HG02943 (cell line): ENCODE measurements around the gene MED27.
"Not testable (repeated sequence)": the region's sequence is repeated elsewhere in the genome, so short reads cannot be mapped to it uniquely, and the experiment has no call there.

Experiments used
- ATAC-seq: cut with Tn5 transposase; IDR thresholded peaks from one replicate; pipeline ENCODE4 v1.9.1; 2021; ENCODE audit warnings: mild to moderate bottlenecking, low read depth, moderate library complexity; ENCODE audit not compliant: unreplicated experiment

Gene MED27

DNA sequence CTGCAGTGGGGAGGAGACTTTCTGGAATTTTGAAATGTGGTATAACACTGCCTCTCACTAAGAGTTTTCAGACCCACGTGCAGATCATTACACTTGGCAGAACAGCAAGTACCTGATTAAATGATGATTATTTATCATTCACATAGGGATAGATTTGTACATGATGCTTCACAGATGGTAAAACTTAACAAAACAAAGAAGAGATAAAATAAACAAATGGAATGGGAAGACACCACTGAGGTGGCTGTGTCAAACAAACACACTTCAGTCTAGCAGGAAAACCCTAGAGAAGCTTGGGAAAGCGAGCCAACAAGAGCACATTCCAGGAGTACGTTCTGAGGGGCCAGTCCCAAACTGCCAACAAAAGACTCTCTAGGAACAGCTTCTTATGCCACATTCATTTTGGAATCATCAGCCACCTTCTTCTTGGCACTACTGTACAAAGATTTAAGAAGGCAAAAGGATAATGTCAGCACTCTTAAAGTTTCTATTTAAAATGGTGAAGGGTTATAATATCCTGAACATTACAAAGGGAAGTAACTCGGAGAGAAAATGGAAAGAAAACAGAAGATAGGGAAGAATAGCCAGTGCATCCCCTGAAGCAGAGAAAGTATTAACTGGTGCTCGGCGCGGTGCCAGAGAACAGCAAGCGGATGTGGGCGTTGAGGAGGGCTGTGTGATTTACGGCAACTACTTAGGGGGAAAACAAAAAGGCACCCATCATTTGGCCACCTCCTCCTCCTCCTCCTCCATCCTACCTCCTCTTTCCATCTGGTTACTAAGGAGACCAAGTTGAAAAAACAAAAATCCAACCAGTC, 1.6 kb downstream of the MED27 start:
- ATAC-seq: no peak

DNA sequence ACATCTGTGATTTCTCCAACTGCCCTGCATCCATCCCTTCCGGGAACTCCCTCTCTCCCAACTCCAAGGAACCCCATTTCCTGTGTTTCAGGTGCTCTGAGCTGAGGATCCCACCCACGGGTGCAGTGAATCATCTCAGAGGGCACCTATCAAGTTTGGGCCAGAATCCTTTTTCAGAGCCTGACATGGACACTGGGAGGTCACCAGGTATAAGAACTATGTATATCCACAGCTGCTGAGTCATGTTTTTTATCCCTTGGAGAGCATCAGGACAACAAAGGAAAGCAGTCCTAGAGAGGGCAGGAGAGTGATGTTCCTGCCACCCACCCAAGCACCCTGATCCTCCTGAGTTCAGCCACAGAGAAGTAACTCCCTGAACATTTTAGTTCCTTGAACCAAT, 3.8 kb downstream of the MED27 start:
- no peak for ATAC-seq

DNA sequence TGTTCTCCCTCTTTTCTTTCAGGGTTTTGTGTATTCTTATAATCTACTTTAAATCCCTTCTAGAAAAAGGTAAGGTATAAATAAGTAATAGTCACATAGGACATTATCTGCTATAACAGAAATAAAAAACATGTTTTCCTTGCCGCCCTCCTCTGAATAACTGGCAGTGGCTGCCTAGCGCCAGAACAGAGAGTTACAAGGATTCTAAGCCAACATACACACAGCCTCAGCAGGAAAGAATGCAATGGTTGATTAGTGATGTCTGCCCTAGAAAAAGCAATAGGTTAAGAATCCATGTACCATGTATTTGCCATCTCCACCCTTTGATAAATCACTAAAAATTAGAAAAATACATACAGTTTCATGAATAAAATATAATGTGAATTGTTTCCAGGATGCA, 4.9 kb downstream of the MED27 start:
- ATAC-seq: no peak

DNA sequence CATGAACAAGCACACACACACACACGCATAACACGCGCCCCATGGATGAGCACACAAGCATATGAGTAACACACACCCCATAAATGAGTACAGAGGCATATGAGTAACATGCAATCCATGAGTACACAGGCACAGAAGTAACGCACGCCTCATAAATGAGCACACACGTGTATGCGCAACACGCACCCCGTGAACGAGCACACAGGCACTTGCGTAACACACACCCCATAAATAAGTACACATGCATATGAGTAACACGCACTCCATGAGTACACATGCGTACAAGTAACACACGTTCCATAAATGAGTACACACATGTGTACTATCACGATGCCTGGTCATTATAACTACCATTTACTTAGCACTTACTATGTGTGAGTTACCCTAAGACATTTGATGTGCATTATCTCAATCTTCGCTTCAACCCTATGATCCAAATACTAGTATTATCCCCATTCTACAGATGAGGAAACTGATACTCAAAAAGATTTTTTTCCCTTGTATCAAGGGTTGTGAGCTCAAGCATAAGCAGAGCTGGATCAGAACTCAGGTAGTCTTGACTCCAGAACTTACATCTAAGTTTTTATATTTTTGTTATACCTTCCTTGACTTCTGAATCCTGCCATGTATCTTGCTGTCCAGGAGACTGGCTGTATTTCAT, 7.7 kb downstream of the MED27 start:
- no peak for ATAC-seq

DNA sequence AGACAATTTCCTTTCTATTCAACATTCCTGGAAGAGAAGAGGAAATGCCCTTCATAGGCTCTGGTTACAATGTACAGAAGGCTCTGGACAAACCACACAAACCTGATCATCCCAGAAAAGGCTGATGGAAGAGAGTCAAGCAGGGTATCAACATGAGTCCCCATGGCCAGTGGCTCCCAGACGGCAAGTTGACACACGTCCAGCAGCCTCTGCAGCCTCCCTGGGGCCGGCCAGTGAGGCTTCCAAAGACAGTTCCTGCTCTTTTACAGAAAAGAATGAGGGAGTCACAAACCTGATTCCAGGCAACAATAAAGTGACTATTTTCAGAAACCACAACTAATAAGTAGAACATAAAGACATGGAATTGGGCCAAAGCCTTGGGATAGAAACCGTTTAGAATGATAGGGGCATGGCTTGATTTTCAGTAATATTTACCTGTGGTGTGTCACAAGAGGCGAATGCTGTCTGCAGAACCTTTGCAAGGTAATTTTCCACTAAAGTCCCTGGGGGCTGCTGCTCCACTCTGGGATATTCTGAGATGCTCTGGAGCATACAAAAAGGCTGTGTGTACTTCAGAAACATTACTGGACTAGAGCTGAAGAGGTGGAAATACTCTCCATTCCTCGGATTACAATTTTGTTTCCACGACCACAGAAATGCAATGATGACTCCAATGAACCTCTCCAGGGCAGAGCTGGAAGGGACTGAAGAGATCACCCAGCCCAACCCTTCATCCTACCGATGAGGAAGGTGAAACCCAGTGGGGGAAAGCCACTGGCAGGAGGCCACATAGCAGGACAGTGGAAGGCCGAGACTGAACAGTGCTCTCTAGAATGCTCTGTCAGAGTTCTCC, 10.4 kb downstream of the MED27 start:
- ATAC-seq: no peak

DNA sequence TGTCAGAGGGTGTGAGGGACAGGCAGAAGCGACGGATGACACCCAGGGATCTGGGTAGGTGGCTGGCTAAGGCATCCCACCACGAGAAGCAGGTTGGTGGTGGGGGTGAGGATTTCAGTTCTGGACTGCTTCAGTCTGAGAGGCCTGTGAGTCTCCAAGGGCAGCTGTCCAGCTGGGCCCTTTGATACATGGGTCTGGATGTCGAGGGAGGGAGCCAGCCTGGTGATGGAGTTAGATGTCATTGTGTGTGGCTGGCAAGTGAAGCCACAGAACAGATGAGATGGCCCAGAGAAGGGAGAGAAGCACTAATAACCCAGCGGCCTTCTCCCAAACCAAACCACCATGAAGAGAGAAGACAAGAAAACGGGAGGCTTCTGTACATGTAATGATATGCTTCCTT, 11.1 kb downstream of the MED27 start:
- no peak for ATAC-seq

DNA sequence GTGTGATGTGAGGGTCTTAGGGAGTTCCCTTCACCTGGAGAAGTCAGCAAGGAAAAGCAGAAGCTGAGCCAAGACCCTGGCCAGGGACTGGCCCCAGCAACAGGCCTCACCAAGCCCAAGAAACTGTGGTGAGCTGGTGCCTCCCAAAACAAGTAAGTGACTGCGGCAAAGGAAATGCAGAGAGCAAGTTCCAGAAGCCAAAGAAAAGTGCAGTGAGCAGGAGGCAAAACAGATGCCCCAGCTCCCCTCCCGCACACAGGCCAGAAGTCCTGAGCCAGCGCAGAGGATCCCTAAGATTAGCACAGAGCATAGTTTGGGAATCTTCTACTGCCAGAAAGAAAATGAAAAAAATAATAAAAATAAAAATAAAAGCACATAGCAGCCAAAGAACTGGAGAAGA, 13.2 kb downstream of the MED27 start:
- ATAC-seq: no peak

DNA sequence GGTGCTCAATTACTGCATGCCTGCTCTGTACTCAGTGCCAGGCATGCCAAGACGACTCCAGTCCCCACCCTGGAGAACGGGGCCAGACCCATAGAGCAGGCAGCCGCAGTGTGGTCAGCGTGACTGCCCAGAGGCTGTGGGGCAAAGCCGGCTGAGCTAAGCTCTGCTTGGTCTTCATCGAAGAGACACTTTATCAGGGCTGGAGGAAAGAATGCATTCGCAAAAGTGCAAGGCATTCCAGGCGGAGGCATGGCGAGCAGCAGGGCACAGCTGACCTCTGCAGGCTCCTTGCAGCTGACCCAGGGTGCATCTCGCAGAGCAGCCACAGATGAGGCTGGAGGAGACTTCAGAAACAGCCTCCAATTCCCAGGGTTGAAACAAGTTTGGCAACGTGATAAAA, 13.6 kb downstream of the MED27 start:
- ATAC-seq: no peak

DNA sequence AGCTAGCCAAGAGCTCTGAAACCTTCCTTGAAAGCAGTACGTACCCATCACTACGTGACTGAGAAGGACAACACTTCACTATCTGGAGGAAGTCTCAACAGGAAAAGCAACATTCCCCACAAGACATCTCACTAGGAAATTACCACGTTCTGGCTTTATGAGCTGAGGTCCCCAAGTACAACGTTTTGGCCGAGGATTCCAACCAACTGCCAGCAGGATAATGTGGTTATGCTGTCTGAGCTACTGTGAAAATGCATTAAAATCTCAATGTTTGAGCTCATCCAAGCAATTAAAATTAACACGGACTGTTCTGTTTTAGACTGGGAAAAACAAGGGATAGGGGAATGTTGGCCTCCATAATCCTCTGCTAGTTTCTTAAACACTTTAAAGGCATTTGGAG, 16.4 kb downstream of the MED27 start:
- ATAC-seq: no peak

DNA sequence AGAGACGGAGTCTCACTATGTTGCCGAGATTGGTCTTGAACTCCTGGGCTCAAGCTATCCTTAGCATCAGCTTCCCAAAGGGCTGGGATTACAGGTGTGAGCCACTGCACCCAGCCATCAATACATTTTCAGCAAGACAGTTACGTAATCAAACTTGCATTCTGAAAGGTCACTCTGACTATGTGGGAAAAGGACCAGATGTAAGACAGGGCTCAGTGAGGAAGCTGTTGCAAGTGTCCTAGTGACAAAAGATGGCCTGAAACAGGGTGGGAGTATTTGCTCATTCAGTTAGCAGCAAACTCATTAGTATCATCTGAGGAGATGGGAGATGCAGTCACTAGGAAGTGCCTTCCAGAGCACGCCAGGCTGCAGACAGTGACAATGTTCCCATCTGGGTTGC, 16.9 kb downstream of the MED27 start:
- ATAC-seq: no peak

DNA sequence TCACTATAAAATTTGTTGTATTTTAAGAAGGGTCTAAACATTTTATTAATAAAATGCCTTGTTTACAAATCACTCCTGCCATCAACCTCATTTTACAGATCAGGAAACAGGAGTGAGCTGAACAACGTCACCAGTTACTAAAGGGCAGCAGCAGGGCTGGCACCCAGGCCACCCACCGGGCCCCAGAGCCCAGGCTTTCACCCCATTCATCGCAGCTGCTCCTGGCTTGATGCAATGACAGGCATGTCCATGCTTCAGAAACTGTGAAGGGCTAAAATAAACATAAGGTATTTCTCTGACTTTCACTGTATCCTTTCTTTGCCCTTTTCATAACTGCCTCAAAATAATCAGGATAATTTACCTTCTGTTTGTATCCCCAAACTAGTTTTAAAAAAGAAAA, 18.1 kb downstream of the MED27 start:
- ATAC-seq: no peak

DNA sequence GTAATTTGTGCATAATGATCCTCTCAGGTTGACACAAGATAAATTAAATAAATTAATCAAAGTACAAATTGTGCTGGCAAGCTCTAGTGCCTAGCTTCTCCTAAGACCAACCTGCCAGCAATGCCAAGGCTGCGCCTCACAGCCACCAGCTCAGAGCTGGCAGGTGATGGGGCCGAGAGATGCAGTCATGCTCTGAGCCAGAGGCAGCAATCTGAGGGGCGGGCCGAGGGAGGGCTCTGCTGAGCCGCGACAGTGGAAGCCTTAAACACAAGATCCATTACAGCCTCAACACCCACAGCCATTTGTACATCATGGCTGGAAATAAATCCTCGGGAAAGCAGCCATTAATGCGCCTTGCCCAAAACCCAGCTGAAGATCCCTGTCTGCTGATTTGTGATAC, 20.3 kb downstream of the MED27 start:
- ATAC-seq: no peak

DNA sequence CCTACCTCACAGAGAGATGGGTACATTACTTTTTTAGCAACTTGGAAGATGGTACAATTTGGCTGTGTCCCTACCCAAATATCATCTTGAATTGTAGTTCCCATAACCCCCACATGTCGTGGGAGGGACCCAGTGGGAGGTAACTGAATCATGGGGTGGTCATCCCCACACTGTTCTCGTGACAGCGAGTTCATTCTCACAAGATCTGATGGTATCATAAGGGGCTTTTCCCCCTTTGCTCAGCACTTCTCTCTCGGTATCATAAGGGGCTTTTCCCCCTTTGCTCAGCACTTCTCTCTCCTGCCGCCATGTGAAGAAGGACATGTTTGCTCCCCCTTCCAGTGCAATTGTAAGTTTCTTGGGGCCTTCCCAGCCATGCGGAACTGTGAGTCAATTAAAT, 21.4 kb downstream of the MED27 start:
- ATAC-seq: not testable (repeated sequence)

DNA sequence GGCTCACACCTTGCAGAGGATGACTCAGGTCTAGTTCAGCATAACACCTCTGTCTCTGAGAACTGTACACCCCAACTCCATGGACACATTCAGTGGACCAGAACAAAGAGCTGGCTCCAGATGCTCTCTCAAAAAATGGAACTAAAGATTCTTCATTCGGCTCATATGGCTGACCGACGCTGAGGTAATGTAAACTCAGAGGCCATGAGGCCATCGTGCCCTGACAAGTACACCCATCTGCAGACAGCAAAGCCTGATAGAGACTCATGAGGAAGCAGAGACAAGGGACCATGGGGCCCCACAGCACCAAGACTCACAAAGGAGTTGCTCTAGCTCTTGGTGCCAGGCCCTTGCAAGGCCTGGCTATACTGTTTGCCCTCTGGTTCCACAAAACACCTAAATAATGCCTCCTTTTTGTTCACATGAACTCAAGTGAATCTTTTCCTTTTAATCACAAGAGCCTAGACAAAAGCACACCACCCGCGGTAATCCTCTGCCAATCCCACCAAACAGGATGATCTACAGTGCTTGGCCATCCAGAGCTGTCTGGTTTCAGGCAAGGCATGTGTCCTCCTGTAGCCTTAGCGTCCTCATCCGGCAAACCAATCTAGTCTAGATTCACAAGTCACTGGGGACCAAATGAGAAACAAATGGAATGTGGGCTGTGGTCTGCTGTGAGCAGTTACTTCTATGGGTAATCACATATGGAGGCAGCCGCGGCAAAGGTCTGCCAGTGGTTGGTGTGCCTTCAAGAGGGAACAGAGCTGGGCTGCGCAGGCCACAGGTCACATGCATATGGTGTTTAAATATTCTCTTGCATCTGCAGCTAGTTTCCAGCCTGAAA, 22.7 kb downstream of the MED27 start:
- ATAC-seq: no peak

DNA sequence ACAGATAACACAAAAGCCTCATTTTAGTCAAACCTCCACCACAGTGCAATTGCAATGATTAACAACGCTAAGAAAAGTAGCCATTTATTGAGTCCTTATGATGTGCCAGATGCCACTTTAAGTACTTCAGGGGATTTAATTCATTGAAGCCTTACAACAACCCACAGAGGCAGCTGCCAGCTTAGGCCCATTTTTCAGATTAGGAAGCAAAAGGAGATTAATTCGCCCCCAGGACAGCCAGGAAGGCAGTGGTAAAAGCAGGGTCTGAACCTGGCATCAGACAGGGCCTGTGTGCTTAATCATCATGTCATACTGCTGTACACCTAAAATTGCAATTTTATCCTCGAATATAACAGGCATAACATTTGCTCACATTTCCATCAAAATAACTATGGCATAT, 23.9 kb downstream of the MED27 start:
- no peak for ATAC-seq

DNA sequence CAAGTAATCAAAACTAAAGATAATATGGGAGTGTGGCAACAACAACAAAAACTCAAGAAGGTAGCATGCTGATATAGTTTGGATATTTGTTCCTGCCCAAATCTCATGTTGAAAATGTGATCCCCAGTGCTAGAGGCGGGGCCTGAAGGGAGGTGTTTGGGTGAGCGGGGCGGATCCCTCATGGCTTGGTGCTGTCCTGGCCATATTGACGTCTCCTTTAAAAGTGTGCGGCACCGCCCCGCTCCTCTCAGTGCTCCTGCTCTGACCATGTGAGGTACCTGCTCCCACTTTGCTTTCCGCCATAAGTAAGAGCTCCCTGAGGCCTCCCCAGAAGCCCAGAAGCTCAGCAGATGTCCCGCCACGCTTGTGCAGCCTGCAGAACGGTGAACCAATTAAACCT, 25.6 kb downstream of the MED27 start:
- no peak for ATAC-seq

DNA sequence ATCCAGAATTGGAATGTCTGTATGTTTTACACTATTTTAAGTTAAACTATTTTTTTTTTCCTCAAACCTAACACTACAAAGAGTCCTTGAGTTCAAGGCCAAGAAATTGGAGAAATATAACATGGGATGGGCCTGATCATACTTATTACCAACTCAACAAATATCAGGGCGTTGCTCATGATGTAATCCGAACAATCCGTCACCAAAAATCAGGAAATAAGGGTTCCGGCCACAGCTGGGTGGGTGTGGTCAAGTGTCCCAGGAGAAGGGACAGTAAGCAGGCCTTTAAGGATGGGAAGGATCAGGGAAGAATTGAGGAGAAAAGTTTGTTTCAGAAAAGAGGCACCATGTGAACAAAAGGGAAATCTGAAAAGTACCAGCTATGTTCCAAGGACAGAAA, 29.8 kb downstream of the MED27 start:
- no peak for ATAC-seq

DNA sequence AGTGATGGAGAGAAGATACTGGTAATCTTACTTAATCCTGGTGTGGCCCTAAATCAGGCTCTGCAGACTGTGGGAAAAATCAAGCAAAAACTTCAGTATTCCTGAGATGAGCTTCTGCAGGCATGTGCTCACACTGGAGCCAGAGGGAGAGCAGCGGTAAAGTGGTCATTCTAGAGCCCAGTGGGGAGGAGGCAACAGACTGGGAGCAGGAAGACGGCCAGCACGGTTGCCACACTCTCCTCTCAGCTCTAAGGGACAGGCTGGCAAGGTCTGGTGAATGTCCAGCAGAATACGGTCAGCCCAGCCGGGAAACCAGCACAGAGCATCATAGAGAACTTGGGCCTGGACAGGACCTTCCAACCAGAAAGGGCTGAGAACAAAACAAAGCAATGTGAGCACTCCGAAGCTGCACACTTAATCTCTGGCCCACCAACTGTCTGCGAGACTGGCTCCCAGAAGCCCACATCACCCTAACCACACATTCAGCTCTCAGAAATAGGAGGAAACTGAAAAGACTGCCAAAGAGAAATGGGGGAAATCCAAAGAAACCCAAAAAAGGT, 30.3 kb downstream of the MED27 start:
- ATAC-seq: no peak

DNA sequence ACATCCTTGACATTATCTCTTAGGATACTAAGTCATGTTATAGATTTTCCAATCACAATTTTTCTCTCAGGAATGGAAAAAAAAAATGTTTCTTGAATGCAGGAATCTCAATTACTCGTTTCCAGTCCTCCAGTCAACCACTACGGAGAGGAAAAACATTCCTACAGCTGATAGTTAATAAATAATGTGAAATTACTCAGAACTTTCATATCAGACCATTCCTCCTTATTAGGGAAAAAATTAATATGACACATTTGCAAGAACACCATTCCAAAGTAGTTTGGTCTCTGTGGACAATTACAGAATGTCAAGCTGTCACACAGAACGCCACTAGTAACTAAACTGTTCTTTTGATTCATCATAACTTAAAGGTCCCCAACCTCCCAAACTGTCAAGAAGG, 31.5 kb downstream of the MED27 start:
- no peak for ATAC-seq

DNA sequence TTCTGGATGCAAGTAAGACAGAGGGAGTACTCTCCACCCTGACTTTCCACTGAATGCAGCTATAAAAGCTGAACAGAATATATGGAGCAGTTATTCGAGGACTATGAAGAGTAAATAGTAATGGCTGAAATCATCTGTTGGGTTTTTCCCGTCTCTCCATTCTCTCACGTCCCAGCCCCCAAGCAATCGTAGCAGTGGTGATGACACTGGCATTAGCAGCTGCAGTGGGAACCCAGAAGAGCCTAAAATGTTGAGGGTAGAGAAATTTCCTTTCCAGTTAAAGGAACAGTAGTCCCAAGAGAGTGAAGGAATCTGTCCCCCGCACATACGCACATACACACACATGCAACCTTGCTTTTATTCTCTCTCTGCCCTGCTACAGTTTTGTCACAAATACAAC, 33.2 kb downstream of the MED27 start:
- ATAC-seq: no peak
